LNCAP (cell line): ENCODE measurements around the gene PIP5K1A.

ENCODE experiments used
- TF ChIP-seq, protein P1 (sequence below): fragments of 450-650 bp; IDR thresholded peaks from 2 replicates; pipeline ENCODE4 v1.5.1; 2017; ENCODE audit warnings: mild to moderate bottlenecking

PIP5K1A gene

DNA sequence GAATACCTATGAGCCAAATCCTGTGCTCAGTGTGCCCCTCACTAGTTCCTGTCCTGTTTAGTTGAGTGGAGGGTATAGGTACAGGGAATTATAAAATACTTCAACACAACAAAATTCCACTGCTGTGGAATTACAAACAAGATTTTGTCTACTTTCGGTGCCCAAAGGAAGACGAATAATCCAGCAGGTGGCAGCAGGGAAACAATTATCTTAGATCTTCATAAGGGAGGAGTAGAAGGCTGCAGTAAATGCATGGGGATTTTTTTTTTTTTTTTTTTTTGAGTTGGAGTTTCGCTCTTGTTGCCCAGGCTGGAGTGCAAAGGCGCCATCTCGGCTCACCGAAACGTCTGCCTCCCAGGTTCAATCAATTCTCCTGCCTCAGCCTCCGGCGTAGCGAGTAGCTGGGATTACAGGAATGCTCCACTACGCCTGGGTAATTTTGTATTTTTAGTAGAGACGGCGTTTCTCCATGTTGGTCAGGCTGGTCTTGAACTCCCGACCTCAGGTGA is 2.0 kb upstream of the PIP5K1A start:
- TF ChIP-seq, protein P1, sequence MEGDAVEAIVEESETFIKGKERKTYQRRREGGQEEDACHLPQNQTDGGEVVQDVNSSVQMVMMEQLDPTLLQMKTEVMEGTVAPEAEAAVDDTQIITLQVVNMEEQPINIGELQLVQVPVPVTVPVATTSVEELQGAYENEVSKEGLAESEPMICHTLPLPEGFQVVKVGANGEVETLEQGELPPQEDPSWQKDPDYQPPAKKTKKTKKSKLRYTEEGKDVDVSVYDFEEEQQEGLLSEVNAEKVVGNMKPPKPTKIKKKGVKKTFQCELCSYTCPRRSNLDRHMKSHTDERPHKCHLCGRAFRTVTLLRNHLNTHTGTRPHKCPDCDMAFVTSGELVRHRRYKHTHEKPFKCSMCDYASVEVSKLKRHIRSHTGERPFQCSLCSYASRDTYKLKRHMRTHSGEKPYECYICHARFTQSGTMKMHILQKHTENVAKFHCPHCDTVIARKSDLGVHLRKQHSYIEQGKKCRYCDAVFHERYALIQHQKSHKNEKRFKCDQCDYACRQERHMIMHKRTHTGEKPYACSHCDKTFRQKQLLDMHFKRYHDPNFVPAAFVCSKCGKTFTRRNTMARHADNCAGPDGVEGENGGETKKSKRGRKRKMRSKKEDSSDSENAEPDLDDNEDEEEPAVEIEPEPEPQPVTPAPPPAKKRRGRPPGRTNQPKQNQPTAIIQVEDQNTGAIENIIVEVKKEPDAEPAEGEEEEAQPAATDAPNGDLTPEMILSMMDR = peak; percentile 80

- TF ChIP-seq, protein P1 = no peak
These were observed 494 bp upstream of the PIP5K1A start for GRCh38 chr1:151197863-151198253.

- TF ChIP-seq, protein P1 = no peak
These were observed 1.7 kb downstream of the PIP5K1A start for GRCh38 chr1:151199873-151200581.

DNA sequence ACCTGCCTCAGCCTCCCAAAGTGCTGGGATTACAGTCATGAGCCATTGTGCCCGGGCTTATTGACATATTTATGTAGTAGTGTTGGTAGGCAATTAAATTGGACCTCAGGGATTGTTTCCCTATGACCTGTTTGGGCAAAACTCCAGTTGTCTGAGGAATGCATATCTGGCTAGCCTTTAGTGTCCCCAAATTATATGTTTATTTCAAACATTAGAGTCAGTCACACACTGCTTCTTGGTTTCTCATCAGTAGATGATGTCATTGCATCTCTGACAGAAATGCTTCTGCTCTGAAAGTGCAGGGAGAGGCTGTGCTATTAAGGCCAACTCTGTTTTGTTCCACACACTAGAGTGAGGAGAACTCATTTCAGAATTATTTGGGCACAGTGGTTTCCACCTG is 12.5 kb downstream of the PIP5K1A start:
- TF ChIP-seq, protein P1 = no peak

GRCh38 chr1:151211972-151212705 is 13.8 kb downstream of the PIP5K1A start:
- TF ChIP-seq, protein P1 = no peak

GRCh38 chr1:151213560-151213959 is 15.2 kb downstream of the PIP5K1A start:
- TF ChIP-seq, protein P1 = no peak

DNA sequence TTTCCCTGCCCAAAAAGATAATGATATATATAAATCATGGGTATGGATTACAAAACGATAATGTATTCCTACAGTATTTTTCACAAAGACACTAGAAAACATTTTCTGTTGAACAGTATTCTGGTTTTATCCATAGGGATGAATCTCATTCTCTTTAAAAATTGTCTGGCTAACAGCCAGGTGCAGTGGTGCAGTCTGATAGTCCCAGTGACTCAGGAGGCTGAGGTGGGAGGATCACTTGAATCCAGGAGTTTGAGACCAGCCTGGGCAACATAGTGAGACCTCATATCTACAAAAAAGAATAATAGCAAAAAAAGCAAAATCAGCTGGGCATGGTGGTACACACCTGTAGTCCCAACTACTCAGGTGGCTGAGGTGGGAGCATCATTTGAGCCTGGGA is 23.3 kb downstream of the PIP5K1A start:
- TF ChIP-seq, protein P1 = no peak
